Tibial artery (tissue), 4 donors: ENCODE results near the gene BEST3.

Source experiments
- DNase-seq, 2 donors: peaks; one replicate each; pipeline ENCODE4 v3.0.0-alpha.2; 2019
- H3K27ac ChIP-seq, 2 donors: fragments of 200-600 bp; sonication (generic) in 1 of 2; 1 replicate in 1 of 2; 2 replicates in 1 of 2; pipeline ENCODE4 v1.5.1; 2018 to 2019; ENCODE audit warnings: mild to moderate bottlenecking in 1 of 2
- H3K27me3 ChIP-seq, 2 donors: fragments of 200-600 bp; sonication (generic) in 1 of 2; one replicate each; pipeline versions ENCODE4 v1.5.1 to v1.6.0; 2016 to 2019
- H3K36me3 ChIP-seq, 3 donors: fragments of 200-600 bp; sonication (generic) in 2 of 3; one replicate each; pipeline ENCODE4 v1.5.1; 2016 to 2019; ENCODE audit warnings: mild to moderate bottlenecking in 2 of 3
- H3K4me1 ChIP-seq, 4 donors: fragments of 200-600 bp; sonication (generic) in 2 of 4; 1 replicate in 3 of 4; 2 replicates in 1 of 4; pipeline ENCODE4 v1.5.1; 2016 to 2019
- H3K4me3 ChIP-seq, 2 donors: fragments of 200-600 bp; sonication (generic) in 1 of 2; 1 replicate in 1 of 2; 2 replicates in 1 of 2; pipeline ENCODE4 v1.5.1; 2018 to 2019; ENCODE audit warnings: mild to moderate bottlenecking in 2 of 2
- H3K9me3 ChIP-seq, 3 donors: fragments of 200-600 bp; sonication (generic) in 1 of 3; one replicate each; pipeline ENCODE4 v1.5.1; 2016 to 2019
- intact Hi-C: fragments of 100-400 bp; cut with DNase I; formaldehyde crosslinking; loops from one replicate; pipeline ENCODE4 v1.15.0; 2023; ENCODE audit warnings: low total_unique reads
- TF ChIP-seq, protein P1 (sequence below), 2 experiments: fragments of 200-600 bp in 1 of 2; fragments of 450-650 bp in 1 of 2; IDR thresholded peaks; one replicate each; pipeline ENCODE4 v1.5.1; 2017 to 2019; ENCODE audit warnings: antibody characterized with exemption in 2 of 2, mild to moderate bottlenecking in 1 of 2, moderate library complexity in 1 of 2

The BEST3 gene

GRCh38 chr12:69648476-69648875 is 50.6 kb downstream of the BEST3 start:
- Histone ChIP-seq H3K4me1 (no peaks in the 10 kb centered on the region), H3K27ac (no peak overlapping the region), H3K36me3 (no peaks in the 10 kb centered on the region), H3K4me3 (no peak overlapping the region), H3K27me3 (no peaks in the 10 kb centered on the region), H3K9me3 (no peaks in the 10 kb centered on the region)
- DNase-seq: no peak
- intact Hi-C loops: loop anchor here (10.0 kb wide), 1 partner anchor 294 kb away; the partner anchor contains the start of gene YEATS4
- TF ChIP-seq, protein P1, sequence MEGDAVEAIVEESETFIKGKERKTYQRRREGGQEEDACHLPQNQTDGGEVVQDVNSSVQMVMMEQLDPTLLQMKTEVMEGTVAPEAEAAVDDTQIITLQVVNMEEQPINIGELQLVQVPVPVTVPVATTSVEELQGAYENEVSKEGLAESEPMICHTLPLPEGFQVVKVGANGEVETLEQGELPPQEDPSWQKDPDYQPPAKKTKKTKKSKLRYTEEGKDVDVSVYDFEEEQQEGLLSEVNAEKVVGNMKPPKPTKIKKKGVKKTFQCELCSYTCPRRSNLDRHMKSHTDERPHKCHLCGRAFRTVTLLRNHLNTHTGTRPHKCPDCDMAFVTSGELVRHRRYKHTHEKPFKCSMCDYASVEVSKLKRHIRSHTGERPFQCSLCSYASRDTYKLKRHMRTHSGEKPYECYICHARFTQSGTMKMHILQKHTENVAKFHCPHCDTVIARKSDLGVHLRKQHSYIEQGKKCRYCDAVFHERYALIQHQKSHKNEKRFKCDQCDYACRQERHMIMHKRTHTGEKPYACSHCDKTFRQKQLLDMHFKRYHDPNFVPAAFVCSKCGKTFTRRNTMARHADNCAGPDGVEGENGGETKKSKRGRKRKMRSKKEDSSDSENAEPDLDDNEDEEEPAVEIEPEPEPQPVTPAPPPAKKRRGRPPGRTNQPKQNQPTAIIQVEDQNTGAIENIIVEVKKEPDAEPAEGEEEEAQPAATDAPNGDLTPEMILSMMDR (IDR thresholded peaks at IDR 0.05): no peak

GRCh38 chr12:69647178-69647577 is 51.9 kb downstream of the BEST3 start:
- no peaks in the 10 kb centered on the region for H3K4me1 ChIP-seq
- intact Hi-C loops: loop anchor here (10.0 kb wide), 1 partner anchor 292 kb away; the partner anchor contains the start of gene YEATS4
- H3K36me3 ChIP-seq: no peaks in the 10 kb centered on the region
- no peak overlapping the region for H3K27ac ChIP-seq
- no peaks in the 10 kb centered on the region for H3K9me3 ChIP-seq
- no peak for DNase-seq
- TF ChIP-seq, protein P1 (IDR thresholded peaks at IDR 0.05): no peak
- no peak overlapping the region for H3K4me3 ChIP-seq
- H3K27me3 ChIP-seq: no peaks in the 10 kb centered on the region

- Histone ChIP-seq H3K27me3 (no peaks in the 10 kb centered on the region), H3K9me3 (no peaks in the 10 kb centered on the region), H3K27ac (no peak overlapping the region), H3K36me3 (no peaks in the 10 kb centered on the region), H3K4me3 (no peak overlapping the region), H3K4me1 (no peaks in the 10 kb centered on the region)
- TF ChIP-seq, protein P1 (IDR thresholded peaks at IDR 0.05): no peak
- intact Hi-C loops: loop anchor here (10.0 kb wide), 1 partner anchor 290 kb away; the partner anchor contains the start of gene YEATS4
- DNase-seq: no peak
Measured at GRCh38 chr12:69645031-69645430, 54.1 kb downstream of the BEST3 start.

- no peaks in the 10 kb centered on the region for H3K9me3 ChIP-seq
- TF ChIP-seq, protein P1 (IDR thresholded peaks at IDR 0.05): no peak
- intact Hi-C loops: loop anchor here (10.0 kb wide), 1 partner anchor 290 kb away; the partner anchor contains the start of gene YEATS4
Measured at GRCh38 chr12:69644511-69644910, 54.6 kb downstream of the BEST3 start.

GRCh38 chr12:69642531-69642930 is 56.6 kb downstream of the BEST3 start:
- no peaks in the 10 kb centered on the region for H3K4me1 ChIP-seq
- H3K27me3 ChIP-seq: no peaks in the 10 kb centered on the region
- TF ChIP-seq, protein P1 (IDR thresholded peaks at IDR 0.05): no peak
- no peak for DNase-seq
- H3K27ac ChIP-seq: no peak overlapping the region
- intact Hi-C loops: loop anchor here (10.0 kb wide), 1 partner anchor 288 kb away; the partner anchor contains the start of gene YEATS4
- no peaks in the 10 kb centered on the region for H3K9me3 ChIP-seq
- no peaks in the 10 kb centered on the region for H3K36me3 ChIP-seq
- H3K4me3 ChIP-seq: no peak overlapping the region

More at GRCh38 chr12:69644511-69644910, 54.6 kb downstream of the BEST3 start:
- DNase-seq: no peak
- Histone ChIP-seq H3K36me3 (no peaks in the 10 kb centered on the region), H3K4me1 (no peaks in the 10 kb centered on the region), H3K27ac (no peak overlapping the region), H3K27me3 (no peaks in the 10 kb centered on the region), H3K4me3 (no peak overlapping the region)
